HEK293 (cell line): ENCODE data around the gene BTBD6.

Source experiments
- CTCF ChIA-PET: fragments of 350-600 bp; formaldehyde crosslinking; extraction: SDS; loops from one replicate; lab custom pipeline; 2021; ENCODE audit warnings: antibody characterized with exemption; lab: Yijun Ruan, JAX
- POLR2A ChIA-PET: fragments of 300-600 bp; formaldehyde crosslinking; extraction: SDS; loops from one replicate; lab custom pipeline; 2020; ENCODE audit warnings: antibody characterized with exemption, inconsistent platforms; lab: Yijun Ruan, JAX
- H3K27ac ChIP-seq: fragments of 200-500 bp; sonication (Bioruptor generic); 2 replicates; pipeline ENCODE4 v1.5.1; 2014; ENCODE audit warnings: low read depth, low read length, control low read depth, inconsistent platforms; ENCODE audit errors: extremely low read depth
- H3K36me3 ChIP-seq, 2 experiments: fragments of 200-500 bp in 1 of 2; sonication (Bioruptor generic) in 1 of 2; 1 replicate in 1 of 2; 2 replicates in 1 of 2; pipeline ENCODE4 v1.5.1; 2014 to 2017; ENCODE audit warnings: inconsistent platforms in 2 of 2, low read length in 2 of 2; ENCODE audit not compliant: control insufficient read depth in 2 of 2, insufficient read depth in 1 of 2
- H3K4me1 ChIP-seq: fragments of 200-500 bp; sonication (Bioruptor generic); 2 replicates; pipeline ENCODE4 v1.5.1; 2014; ENCODE audit warnings: mild to moderate bottlenecking, low read length, inconsistent platforms; ENCODE audit not compliant: control insufficient read depth, insufficient read depth
- H3K4me3 ChIP-seq: 2 replicates; pipeline ENCODE4 v1.5.1; 2011; ENCODE audit warnings: low read depth, mild to moderate bottlenecking, control low read depth, low read length, moderate library complexity
- H3K9me3 ChIP-seq: fragments of 200-500 bp; sonication (Bioruptor generic); 2 replicates; pipeline ENCODE4 v1.5.1; 2014; ENCODE audit warnings: low read depth, low read length, inconsistent platforms; ENCODE audit not compliant: control insufficient read depth, insufficient read depth
- HOXC10 ChIP-seq: sonication (generic); formaldehyde crosslinking; IDR thresholded peaks from 2 replicates; pipeline ENCODE4 v1.8.1; 2023; ENCODE audit warnings: mild to moderate bottlenecking, missing genetic modification reagents
- IKZF3 ChIP-seq: fragments of 450-650 bp; IDR thresholded peaks from 2 replicates; pipeline ENCODE4 v1.5.0; 2018; ENCODE audit warnings: missing biosample characterization, mild to moderate bottlenecking, missing genetic modification characterization, moderate library complexity
- KLF10 ChIP-seq: fragments of 450-650 bp; IDR thresholded peaks from 2 replicates; pipeline ENCODE4 v1.5.1; 2018; ENCODE audit warnings: missing biosample characterization, mild to moderate bottlenecking, missing genetic modification characterization
- PRDM6 ChIP-seq: fragments of 450-650 bp; formaldehyde crosslinking; IDR thresholded peaks from 2 replicates; pipeline ENCODE4 v1.5.1; 2017; ENCODE audit warnings: missing biosample characterization, missing genetic modification characterization
- TCF7L2 ChIP-seq: IDR thresholded peaks from 2 replicates; pipeline ENCODE4 v1.6.1; 2011; ENCODE audit warnings: low read depth, mild to moderate bottlenecking, inconsistent platforms, low read length, moderate library complexity, borderline replicate concordance
- ZNF133 ChIP-seq: fragments of 450-650 bp; formaldehyde crosslinking; IDR thresholded peaks from 2 replicates; pipeline ENCODE4 v1.5.1; 2016; ENCODE audit warnings: missing biosample characterization, missing genetic modification characterization
- ZNF2 ChIP-seq: fragments of 450-650 bp; formaldehyde crosslinking; IDR thresholded peaks from 2 replicates; pipeline ENCODE4 v1.5.1; 2016; ENCODE audit warnings: missing biosample characterization, missing genetic modification characterization
- ZNF223 ChIP-seq: fragments of 450-650 bp; formaldehyde crosslinking; IDR thresholded peaks from 2 replicates; pipeline ENCODE4 v1.5.1; 2016; ENCODE audit warnings: missing biosample characterization, missing genetic modification characterization
- ZNF26 ChIP-seq: fragments of 450-650 bp; formaldehyde crosslinking; IDR thresholded peaks from 2 replicates; pipeline ENCODE4 v1.5.1; 2016; ENCODE audit warnings: missing biosample characterization, missing genetic modification characterization
- ZNF391 ChIP-seq: fragments of 450-650 bp; formaldehyde crosslinking; IDR thresholded peaks from 2 replicates; pipeline ENCODE4 v1.5.1; 2016; ENCODE audit warnings: low read depth, missing biosample characterization, missing genetic modification characterization, borderline replicate concordance
- ZNF423 ChIP-seq: fragments of 450-650 bp; formaldehyde crosslinking; IDR thresholded peaks from 2 replicates; pipeline ENCODE4 v1.5.1; 2016; ENCODE audit warnings: missing biosample characterization, missing genetic modification characterization
- ZNF513 ChIP-seq: fragments of 450-650 bp; IDR thresholded peaks from 2 replicates; pipeline ENCODE4 v1.5.1; 2018; ENCODE audit warnings: missing biosample characterization, missing genetic modification characterization
- ZNF544 ChIP-seq: fragments of 450-650 bp; formaldehyde crosslinking; IDR thresholded peaks from 2 replicates; pipeline ENCODE4 v1.5.0; 2017; ENCODE audit warnings: missing biosample characterization, missing genetic modification characterization
- ZNF658 ChIP-seq: fragments of 450-650 bp; formaldehyde crosslinking; IDR thresholded peaks from 2 replicates; pipeline ENCODE4; 2016; ENCODE audit warnings: missing biosample characterization, missing genetic modification characterization
- ZNF660 ChIP-seq: fragments of 450-650 bp; IDR thresholded peaks from 2 replicates; pipeline ENCODE4 v1.5.1; 2018; ENCODE audit warnings: missing biosample characterization, mild to moderate bottlenecking, missing genetic modification characterization
- ZSCAN18 ChIP-seq: fragments of 450-650 bp; formaldehyde crosslinking; IDR thresholded peaks from 2 replicates; pipeline ENCODE4 v1.5.1; 2016; ENCODE audit warnings: missing biosample characterization, missing genetic modification characterization
- TF ChIP-seq, protein P1 (sequence below): fragments of 450-650 bp; formaldehyde crosslinking; IDR thresholded peaks from 2 replicates; pipeline ENCODE4 v1.5.1; 2016; ENCODE audit warnings: missing biosample characterization, missing genetic modification characterization

BTBD6 gene

GRCh38 chr14:105240811-105241576, 7.3 kb upstream of the BTBD6 start:
- Histone ChIP-seq H3K4me3 (no peak overlapping the region), H3K36me3 (peaks cover 0 to 22% of the 10 kb centered on the region in 2 experiments; a peak in 2 of 3 replicates), H3K27ac (no peak overlapping the region), H3K4me1 (no peaks in the 10 kb centered on the region), H3K9me3 (no peaks in the 10 kb centered on the region)
- ChIA-PET CTCF (no interaction called here), POLR2A (no interaction called here)
- TF ChIP-seq TCF7L2: no peak
- TF ChIP-seq KLF10 (tag by site-specific recombination): no peak
- TF ChIP-seq, protein P1, sequence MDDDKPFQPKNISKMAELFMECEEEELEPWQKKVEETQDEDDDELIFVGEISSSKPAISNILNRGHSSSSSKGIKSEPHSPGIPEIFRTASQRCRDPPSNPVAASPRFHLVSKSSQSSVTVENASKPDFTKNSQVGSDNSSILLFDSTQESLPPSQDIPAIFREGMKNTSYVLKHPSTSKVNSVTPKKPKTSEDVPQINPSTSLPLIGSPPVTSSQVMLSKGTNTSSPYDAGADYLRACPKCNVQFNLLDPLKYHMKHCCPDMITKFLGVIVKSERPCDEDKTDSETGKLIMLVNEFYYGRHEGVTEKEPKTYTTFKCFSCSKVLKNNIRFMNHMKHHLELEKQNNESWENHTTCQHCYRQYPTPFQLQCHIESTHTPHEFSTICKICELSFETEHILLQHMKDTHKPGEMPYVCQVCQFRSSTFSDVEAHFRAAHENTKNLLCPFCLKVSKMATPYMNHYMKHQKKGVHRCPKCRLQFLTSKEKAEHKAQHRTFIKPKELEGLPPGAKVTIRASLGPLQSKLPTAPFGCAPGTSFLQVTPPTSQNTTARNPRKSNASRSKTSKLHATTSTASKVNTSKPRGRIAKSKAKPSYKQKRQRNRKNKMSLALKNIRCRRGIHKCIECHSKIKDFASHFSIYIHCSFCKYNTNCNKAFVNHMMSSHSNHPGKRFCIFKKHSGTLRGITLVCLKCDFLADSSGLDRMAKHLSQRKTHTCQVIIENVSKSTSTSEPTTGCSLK: no peak
- no peak for TF ChIP-seq ZNF423
- no peak for TF ChIP-seq ZNF660 (tag by site-specific recombination)
- TF ChIP-seq, all 188 proteins: peak for 0

DNA sequence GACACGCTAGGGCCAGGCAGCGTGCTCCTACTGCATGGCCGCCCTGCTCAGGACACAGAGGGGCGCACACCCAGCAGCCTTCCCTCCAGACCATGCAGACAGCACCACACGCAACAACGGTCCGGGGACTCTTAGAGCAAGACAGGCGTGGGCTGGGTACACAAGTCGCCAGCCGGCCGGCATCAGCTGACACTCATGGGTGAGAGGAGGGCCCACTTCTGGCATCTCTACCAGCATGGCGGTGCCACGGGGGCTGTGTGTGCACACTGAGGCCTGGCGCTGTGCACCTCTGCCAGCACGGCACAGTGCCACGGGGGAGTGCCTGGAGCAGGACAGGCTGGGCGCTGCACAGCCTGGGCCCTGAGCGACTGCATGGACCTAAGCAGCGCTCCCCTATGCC, 6.7 kb upstream of the BTBD6 start:
- POLR2A ChIA-PET: no interaction called here
- Histone ChIP-seq H3K36me3 (peaks cover 4 to 23% of the 10 kb centered on the region in 2 experiments; a peak in 2 of 3 replicates), H3K27ac (no peak overlapping the region), H3K4me1 (no peaks in the 10 kb centered on the region), H3K9me3 (no peaks in the 10 kb centered on the region), H3K4me3 (no peak overlapping the region)
- TF ChIP-seq HOXC10 (CRISPR knock-in tag): no peak
- no peak for TF ChIP-seq ZNF133 (tag by site-specific recombination)
- no peak for TF ChIP-seq ZNF2 (tag by site-specific recombination)
- TF ChIP-seq ZNF658 (tag by site-specific recombination): no peak
- TF ChIP-seq ZNF223: no peak
- TF ChIP-seq ZNF391: no peak
- no peak for TF ChIP-seq ZSCAN18 (tag by site-specific recombination)
- no peak for TF ChIP-seq PRDM6 (tag by site-specific recombination)
- no peak for TF ChIP-seq IKZF3 (tag by site-specific recombination)
- no peak for TF ChIP-seq ZNF26 (tag by site-specific recombination)
- no peak for TF ChIP-seq ZNF513 (tag by site-specific recombination)
- no peak for TF ChIP-seq ZNF544 (tag by site-specific recombination)
- CTCF ChIA-PET: no interaction called here
